ENCODE data around the gene SLC35D2.
"Not testable (repeated sequence)": the region's sequence is repeated elsewhere in the genome, so short reads cannot be mapped to it uniquely, and the experiment has no call there.

Gene SLC35D2

DNA sequence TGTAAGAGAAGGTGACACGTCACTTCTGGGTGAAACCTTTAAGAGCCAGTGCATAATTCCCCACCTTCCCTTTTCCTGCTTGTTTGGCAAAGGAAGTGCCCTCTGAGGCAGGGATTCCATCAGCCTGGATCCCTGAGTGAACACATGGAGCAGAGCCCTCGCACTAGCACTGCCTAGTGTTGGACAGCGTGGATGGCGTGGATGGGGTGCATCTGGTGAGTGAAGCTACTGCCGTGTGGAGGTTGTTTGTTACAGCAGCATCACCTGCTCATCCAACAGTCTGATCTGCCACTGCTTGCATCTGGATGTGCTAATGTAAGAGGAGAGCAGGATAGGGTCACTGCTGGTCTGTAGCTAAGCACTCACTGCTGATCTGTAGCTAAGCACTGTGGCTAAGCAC lies 35.2 kb downstream of the SLC35D2 start:
- no peak for DNase-seq

DNA sequence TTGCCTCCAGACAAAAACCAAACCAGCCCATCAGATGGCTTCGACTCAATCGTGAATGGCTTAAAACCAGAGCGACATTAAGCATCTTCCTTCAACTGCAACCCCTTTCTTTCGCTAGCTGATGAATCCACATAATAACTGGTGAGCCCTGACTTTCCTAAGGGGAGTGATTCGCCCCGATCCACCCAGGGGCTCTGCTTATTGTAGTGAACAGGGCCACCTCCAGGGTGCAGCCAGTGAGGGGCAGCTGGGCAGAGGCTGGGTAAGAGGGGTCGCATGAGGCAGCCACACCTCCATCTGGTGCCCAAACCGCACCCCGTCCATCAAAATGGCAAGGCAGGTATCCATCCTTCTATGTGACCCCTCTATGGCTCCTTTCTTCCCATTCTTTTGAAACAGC lies 38.0 kb downstream of the SLC35D2 start:
- DNase-seq: no peak

DNA sequence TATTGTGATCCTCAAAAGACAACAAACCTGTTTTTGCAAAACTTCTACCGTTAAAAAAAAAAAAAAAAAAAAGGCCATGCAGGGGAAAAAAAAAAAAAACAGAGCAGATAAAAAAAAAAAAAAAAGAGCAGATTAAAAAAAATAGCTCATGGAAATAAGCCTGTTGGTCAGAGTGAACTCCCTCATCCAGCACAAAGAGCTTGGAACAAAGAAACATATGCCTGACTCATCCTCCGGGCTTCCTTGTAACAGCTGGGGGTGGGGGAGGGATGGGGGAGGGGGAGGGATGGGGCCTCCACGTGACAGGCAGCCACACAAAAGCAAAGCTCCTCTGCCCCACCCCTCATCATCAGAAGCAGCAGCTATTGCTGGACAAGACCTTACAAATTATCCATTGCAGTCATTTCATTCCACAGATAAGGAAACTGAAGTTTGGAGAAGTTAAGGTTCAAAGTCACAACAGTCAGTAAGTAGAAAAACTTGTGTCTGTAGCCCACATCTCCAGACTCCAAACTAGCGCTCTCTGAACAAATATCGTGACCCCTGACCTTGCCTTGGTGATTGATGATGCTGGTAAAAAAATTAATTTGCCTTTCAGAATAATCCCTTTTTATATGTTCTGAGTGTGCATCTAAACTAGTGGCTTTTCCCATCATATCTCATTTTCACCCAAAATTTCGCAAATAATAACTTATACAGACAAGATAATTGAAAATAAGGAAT lies 38.9 kb downstream of the SLC35D2 start:
- DNase-seq: peak; percentile 31

DNA sequence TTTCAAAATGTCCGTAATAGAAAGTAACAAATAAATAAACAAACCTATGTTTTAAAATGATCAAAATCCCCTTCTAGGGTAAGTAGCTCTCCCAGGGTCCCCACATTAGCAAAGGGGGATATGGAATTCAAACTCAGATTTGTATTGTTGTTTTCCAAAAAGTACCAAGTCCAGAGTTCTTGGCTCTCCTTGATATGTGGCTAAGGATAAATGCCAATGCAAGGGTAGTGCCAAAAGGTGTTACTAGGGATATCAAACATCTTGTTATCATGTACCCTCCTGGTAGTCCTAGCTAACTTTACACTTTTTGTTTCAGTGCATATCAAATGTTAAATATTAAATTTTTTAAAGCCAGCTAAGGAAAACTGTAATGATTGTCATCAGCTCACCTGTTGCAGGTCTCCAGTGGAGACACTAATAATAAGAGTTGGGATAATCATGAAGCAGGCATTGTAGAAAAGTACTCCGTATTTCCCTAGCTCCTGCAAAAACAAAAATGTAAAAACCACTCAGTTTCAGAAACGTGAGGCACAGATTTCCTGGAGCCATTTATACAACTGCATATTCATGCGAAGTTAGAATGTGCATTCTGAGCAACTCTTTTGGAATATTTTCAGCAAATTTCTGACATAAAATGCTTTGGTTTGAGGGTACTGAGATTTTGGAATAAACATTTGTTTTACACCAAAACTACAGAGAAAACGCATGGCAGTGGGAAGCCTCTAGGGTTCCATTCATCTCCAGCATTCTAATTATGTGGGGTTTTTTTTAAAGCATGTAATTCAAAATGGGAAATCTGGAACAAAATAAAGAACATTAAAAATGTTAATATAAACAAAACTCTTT lies 39.8 kb downstream of the SLC35D2 start:
- DNase-seq: no peak

DNA sequence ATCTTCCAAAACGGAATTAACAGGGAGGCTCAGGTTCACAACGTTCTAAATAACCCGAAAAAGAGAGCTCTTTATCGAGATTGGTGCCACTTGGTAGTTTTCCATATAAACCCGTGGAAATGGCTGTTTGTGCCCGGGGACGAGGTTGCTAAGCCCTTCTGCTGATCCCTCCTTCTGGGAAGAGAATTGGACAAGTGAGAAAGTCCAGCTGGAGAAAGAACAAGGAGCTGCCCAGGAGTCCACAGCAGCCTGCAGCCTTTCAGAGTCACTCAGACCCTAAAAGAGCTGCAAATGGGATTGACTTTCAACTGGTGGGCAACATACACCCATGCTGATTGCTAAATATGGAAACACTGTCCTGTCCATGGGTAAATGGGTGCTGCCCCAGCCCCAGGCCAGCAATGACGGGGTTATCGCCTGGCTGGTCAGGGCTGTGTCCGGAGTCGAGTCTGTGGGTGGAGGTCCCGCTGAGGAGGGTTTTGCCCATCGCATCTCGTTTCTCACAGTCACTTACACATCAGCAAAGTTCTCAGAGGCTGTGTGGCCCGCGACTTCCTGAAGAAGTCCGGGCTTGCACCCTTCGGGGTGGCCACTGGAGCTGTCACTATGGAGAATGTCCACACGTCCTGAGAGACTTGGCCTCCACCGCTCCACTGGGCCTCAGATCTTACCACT lies 40.8 kb downstream of the SLC35D2 start:
- no peak for DNase-seq

DNA sequence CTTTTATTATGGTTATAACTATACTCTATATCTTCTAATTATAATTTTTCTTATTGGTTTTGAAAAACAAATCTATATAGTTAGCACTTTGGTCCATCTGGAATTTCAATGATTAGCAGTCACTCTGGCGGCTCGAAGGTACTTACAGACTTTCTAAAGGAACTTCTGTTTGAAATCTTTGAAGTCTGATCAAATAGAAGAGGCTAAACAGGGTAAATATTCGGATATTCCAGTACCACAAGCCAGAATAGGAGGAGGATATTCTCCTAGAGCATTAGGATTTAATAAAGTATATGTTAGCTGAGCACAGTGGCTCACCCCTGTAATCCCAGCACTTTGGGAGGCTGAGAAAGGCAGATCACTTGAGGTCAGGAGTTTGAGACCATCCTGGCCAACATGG lies 42.8 kb downstream of the SLC35D2 start:
- no peak for DNase-seq

DNA sequence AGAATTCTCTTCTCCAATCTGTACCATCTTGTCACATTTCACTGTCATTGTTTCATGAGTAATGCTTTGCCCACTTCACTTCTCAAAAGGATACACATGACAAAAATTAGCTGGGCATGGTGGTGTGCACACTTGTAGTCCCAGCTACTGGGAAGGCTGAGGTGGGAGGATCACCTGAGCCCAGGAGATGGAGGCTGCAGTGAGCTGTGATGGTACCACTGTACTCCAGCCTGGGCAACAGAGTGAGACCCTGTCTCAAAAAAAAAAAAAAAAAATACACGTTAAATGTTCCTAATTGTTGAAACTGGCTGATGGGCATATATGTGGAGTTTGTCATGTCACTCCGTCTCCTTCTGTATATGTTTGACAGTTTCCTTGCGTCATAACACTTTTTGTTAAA lies 45.2 kb downstream of the SLC35D2 start:
- DNase-seq: no peak

DNA sequence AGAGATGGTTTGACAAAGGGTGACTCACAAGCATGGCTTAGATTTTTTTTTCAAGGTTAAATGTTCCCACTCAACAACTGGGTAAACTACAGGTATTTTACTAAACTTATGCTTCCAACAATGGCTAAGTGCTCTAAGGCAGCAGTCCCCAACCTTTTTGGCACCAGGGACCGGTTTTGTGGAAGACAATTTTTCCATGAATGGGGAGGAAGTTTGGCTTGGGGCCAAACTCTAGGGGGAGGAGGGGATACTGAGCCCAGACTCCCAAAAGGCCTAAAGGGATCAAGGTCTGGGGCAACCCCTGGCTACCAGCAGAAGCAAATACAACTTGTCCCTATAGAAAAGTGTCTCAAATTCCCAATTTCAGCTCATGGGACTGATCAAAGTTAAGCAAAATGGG lies 49.6 kb downstream of the SLC35D2 start:
- no peak for DNase-seq

DNA sequence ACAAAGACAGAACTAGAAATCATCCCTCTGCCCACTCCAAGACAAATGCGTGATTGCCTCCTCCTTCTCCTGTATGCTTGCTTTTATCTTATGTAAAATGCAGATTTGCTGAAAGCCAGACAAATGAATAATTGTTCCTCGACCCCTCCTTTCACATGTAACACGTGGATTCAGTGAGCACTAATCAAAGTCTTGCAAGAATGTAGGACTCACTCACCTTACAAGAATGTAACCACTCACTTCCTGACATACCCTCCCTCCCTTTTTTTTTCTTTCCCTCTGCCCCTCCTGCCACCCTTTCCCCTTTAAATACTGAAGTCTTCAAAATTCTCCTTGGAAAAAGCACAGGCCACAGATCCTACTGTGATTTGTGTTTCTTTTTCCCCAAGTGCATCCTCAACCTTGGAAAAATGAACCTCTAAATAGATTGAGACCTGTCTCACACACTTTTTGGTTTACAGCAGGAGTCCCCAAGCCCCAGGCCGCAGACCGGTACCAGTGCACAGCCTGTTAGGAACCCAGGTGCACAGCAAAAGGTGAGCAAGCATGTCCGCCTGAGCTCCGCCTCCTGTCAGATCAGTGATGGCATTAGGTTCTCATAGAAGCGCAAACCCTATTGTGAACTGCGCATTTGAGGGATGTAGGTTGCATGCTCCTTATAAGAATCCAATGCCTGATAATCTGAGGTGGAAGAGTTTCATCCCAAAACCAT lies 52.1 kb downstream of the SLC35D2 start:
- peak; percentile 33 for DNase-seq

DNA sequence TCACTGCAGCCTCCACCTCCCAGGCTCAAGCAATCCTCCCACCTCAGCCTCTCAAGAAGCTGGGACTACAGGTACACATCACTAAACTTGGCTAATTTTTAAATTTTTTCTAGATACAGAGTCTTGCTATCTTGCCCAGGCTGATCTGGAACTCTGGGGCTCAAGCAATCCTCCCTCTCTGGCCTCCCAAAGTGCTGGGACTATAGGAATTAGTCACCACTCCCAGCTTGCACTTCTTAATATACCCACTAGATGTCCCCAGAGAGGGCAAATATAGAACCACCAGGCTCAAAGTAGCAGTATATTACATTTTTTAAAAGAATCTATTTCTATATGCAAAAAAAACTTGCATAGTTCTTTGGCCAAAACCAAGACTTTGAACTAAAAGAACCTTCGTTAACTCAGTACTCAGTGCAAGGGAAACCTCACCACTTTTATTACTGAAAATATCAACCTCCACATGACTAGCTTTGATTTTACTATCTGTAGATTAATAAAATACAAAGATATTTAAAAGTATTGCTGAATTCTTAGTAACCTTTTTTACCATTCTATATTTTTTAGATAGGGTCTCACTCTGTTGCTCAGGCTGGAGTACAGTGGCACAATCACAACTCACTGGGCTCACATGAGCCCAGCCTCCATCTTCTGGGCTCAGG lies 55.7 kb downstream of the SLC35D2 start:
- no peak for DNase-seq

DNA sequence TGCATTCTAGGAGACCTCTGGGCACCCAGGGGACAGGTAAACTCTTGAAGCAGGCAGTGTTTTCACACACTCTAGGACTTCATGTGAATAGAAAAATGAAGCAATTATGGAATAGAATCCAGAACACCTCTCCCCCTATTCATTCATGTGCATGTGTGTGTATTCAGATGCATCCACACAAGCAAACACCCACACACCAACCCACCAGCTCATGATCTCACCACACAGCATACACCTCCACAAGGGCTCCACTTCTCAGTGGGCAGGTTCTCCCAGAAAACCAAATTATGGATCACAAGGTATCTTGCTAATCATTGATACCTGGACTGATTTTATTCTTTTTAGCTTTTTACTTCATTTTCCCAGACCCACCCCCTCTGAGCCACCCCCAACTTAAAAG lies 60.3 kb downstream of the SLC35D2 start:
- DNase-seq: no peak

DNA sequence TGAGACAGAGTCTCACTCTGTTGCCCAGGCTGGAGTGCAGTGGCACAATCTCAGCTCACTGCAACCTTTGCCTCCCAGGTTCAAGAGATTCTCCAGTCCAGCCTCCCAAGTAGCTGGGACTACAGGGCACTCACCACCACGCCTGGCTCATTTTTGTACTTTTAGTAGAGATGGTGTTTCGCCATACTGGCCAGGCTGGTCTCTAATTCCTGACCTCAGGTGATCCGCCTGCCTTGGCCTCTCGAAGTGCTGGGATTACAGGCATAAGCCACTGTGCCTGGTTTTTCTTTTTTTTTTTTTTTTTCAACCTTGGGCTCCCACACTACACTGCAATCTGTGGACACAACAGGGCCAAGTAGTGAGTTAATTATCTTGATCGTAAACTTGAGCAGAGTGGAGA lies 60.8 kb downstream of the SLC35D2 start:
- not testable (repeated sequence) for DNase-seq

DNA sequence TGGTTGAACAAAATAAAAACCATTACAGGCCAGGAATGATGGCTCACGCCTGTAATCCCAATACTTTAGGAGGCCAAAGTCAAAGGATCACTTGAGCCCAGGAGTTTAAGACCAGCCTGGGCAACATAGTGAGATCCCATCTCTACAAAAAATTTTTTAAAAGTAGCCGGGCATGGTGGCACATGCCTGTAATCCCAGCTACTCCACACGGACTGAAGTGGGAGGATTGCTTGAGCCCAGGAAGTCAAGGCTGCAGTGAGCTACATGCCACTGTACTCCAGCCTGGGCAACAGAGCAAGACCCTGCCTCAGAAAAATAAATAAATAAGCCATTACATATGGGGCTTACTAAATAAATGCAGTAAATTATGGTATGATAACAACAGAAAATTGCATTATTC lies 61.3 kb downstream of the SLC35D2 start:
- DNase-seq: not testable (repeated sequence)

DNA sequence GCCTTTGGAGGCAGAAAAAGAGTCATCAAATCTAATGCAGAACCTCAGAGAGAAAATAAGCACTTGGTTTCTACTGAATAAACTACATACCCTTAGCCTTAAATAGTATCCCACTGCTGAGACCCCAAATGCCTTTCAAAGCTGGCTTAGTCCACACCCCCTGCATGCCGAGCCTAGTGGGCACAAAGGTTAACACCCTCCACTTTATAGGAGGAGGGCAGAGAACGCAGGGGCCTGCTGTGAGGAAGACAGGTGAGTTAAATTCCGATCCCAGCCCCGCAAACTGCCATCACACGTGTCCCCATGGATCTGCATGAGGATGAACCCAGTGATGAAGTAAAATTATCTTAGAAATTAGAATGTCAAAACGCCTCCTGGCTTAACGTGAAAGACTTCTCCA lies 62.0 kb downstream of the SLC35D2 start:
- DNase-seq: no peak

DNA sequence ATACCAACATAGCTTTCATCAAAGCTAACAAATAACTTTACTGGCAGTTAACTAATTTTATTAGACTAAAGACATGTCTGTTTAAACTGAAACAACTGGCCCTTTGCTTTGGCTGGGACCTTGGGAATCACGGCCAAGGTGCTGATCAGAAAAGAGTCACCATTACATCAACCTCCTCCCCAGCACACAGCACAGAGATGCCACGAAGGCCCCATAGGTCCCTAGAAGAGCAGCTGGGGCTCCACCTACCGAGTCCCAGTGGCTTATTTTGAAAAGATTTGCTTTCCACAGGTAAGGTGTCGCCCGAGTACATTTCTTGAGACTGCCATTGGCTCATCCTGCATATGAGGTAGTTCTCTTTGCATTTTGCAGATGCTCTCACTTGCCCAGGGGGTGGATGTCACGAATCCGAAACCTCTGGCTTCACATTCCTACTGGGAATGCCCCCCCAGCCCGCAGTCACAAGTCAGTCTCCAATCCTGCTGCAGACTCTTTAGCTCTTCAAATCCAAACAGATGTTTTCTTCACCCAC lies 62.7 kb downstream of the SLC35D2 start:
- DNase-seq: no peak

DNA sequence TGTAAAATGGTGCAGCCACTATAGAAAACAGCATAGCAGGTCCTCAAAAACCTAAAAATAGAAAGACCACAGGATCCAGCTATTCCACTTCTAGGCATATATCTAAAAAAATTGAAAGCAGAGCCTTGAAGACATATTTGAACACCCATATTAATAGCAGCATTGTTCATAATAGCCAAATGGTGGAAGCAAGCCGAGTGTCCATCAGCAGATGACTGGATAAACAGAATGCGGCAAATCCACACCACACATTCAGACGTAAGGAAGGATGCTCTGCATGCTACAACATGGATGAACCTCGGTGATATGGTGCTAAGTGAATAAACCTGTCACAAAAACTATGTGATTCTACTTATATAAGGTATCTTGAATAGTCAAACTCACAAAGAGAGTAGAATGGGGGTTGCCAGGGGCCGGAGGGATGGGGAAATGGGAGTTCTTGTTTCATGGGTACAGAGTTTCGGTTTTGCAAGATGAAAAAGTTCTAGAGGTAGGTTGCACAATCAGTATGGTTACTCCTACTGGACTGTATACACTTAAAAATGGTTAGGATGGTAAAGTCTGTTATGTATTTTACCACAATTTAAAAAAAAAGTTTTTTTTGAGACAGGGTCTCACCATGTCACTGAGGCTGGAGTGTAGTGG lies 64.5 kb downstream of the SLC35D2 start:
- DNase-seq: no peak

DNA sequence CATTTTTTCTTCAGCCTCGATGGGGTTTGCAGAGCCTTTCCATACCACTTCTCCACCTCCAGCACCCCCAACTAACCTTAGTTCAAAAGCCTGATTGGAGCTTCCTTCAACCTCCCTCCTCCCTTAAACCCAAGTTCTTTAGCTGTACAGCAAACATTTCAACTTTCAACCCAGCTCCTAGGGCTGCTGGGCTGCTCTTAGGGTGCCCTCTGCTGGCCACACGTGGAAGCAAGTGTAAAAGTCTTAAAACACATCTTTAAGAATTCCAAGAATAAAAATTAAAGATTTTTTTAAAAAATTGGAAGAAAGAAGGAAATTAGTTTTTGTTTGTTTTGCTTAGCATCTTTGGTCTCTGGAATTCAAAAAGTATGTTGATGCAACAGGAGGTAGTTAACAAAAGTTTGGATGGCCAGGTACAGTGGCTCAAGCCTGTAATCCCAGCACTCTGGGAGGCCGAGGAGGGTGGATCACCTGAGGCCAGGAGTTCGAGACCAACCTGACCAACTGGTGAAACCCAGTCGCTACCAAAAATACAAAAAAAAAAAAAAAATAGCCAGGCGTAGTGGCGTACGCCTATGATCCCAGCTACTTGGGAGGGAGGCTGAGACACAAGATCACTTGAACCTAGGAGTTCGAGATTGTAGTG lies 66.1 kb downstream of the SLC35D2 start:
- peak; percentile 37 for DNase-seq

DNA sequence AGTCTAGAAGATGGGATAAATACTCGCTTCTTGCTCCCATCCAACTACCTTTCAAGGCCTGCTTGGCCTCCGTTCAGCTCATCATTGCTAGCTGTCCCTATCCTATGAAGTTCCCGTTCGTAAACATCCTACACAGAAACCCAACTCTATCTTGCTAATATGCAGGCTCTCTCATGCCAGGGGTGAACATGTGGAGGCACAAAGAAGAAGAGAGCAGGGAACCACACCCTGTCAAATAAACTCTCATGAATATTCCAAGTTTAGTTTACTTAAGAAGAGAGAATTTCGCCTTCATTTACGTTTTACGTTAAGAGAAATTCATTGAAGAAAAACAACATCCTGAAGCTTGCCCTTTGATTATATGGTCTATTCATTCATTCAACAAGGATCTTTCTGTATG lies 73.7 kb downstream of the SLC35D2 start:
- DNase-seq: no peak

DNA sequence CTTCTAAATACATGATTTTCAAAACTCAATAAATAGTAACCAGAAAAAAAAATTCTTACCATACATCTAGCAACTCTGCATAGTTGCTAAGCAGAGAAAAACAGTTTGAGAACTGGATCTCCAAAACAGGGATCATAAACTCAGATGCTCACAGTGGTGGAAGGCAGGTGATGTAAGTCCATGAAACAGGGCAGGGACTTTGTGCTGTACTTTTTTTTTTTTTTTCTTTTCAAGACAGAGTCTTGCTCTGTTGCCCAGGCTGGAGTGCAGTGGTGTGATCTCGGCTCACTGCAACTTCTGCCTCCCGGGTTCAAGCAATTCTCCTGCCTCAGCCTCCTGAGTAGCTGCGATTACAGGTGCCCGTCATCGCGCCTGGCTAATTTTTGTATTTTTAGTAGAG lies 76.6 kb downstream of the SLC35D2 start:
- not testable (repeated sequence) for DNase-seq

DNA sequence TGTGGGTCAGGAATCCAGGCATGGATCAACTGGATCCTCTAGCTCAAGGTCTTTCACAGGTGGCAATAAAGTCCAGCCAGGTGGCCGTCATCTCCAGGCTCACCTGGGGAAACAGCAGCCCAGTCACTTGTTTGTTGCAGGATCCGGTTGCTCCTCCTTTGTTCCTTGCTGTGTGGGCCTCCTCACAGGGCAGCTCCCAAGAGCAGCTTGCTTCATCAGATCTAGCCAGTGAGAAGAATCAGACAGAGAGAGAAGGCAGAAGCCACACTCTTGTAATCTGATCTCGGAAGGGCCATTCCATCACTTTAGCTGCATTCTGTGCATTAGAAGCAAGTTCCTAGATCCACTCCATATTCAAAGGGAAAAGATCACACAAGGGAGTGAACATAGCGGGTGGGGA lies 78.3 kb downstream of the SLC35D2 start:
- DNase-seq: no peak

DNA sequence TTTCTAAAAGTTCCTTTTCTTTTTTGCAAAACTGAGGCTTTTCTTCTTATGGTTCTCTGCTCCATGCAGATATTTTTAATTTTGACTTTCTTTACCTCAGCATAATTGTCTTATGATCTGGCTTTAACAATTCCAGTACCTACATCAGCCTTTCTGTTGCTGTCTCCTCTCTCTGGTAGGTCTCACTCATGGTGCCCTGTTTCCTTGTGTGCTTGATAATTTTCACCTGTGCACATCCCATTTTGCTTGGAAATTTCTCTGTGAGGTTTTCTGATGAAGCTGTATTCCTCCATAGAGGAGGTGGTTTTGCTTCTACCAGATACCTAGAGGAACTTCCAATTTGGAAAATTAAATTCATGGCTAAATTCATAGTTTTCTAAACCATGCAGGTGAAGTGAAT lies 79.3 kb downstream of the SLC35D2 start:
- DNase-seq: no peak
